K562 (cell line): ENCODE measurements around the gene RACGAP1. TPM values are rescaled to one million over a fixed set of nuclear protein-coding genes. Genes with fewer than 3 reads are reported as not detected.
A peak's percentile ranks its signal among the peaks of the same experiment; 100 is the strongest.

Source experiments
- CEBPG ChIP-seq, 3 experiments: fragments of 200-800 bp in 1 of 3; sonication (Bioruptor generic) in 1 of 3; sonication (generic) in 1 of 3; formaldehyde crosslinking in 1 of 3; IDR thresholded peaks in 2 of 3; conservative IDR thresholded peaks in 1 of 3; 2 replicates each; pipeline versions ENCODE4 v1.6.1 to v1.8.0; 2016 to 2022; ENCODE audit warnings: missing compliant biosample characterization in 2 of 3, missing genetic modification characterization in 2 of 3, mild to moderate bottlenecking in 1 of 3, missing genetic modification reagents in 1 of 3
- EWSR1 ChIP-seq: fragments of 450-650 bp; IDR thresholded peaks from 2 replicates; pipeline ENCODE4 v1.6.1; 2018; ENCODE audit warnings: borderline replicate concordance, mild to moderate bottlenecking, low read depth, moderate library complexity; ENCODE audit not compliant: partially characterized antibody
- LCOR ChIP-seq: sonication (generic); formaldehyde crosslinking; IDR thresholded peaks from 2 replicates; pipeline ENCODE4 v1.8.0; 2022; ENCODE audit warnings: mild to moderate bottlenecking, missing genetic modification reagents
- MTA3 ChIP-seq: fragments of 450-650 bp; formaldehyde crosslinking; IDR thresholded peaks from 2 replicates; pipeline ENCODE4 v1.6.1; 2017; ENCODE audit warnings: mild to moderate bottlenecking, borderline replicate concordance
- POU5F1 ChIP-seq: fragments of 150-350 bp; IDR thresholded peaks from 2 replicates; pipeline ENCODE4 v1.6.1; 2014; ENCODE audit warnings: borderline replicate concordance, low read length, low read depth, mild to moderate bottlenecking; ENCODE audit not compliant: partially characterized antibody
- RCOR1 ChIP-seq, 2 experiments: IDR thresholded peaks; 2 replicates each; pipeline ENCODE4 v1.6.1; 2012; ENCODE audit warnings: low read depth in 2 of 2, low read length in 2 of 2, borderline replicate concordance in 1 of 2, improper control_type of control experiment in 1 of 2
- SIRT6 ChIP-seq: IDR thresholded peaks from one replicate; pipeline ENCODE4 v1.6.1; 2012; ENCODE audit warnings: low read depth, mild to moderate bottlenecking, control low read depth, inconsistent platforms, low read length, moderate library complexity
- ZNF133 ChIP-seq: fragments of 250-450 bp; sonication (Bioruptor Pico); IDR thresholded peaks from 2 replicates; pipeline ENCODE4 v1.4.0; 2020; ENCODE audit warnings: mild to moderate bottlenecking
- ZNF311 ChIP-seq: fragments of 250-450 bp; sonication (Bioruptor Pico); IDR thresholded peaks from 2 replicates; pipeline ENCODE4 v1.4.0; 2020; ENCODE audit warnings: mild to moderate bottlenecking, moderate library complexity
- polyA plus RNA-seq, 8 experiments: library from polyadenylated mRNA; depleted of rRNA in 4 of 8; stranded (reverse) in 5 of 8; unstranded in 3 of 8; fragments of >200 nt; fragmentation: Nextera tagmentation in 2 of 8; fragmentation: Illumina TruSeq in 1 of 8; extraction: Ambion mirVana in 2 of 8; extraction: Trizol in 1 of 8; gene quantifications; 2 replicates each; pipeline versions ENCODE4 v1.2.1 to v1.2.3, GENCODE V29; 2011 to 2014; ENCODE audit warnings: inconsistent platforms in 1 of 8, missing spikeins in 1 of 8
- total RNA-seq, 7 experiments: library from RNA; depleted of rRNA in 6 of 7; stranded (reverse); fragments of >200 nt in 6 of 7; fragmentation: Illumina TruSeq in 2 of 7; extraction: Trizol in 2 of 7; gene quantifications; 2 replicates each; pipeline versions ENCODE4 v1.2.1 to v1.2.3, GENCODE V29; 2011 to 2021; ENCODE audit warnings: low replicate concordance in 1 of 7
- TF ChIP-seq, protein P1 (sequence below): fragments of 450-650 bp; formaldehyde crosslinking; IDR thresholded peaks from 2 replicates; pipeline ENCODE4 v1.4.0; 2022; ENCODE audit warnings: missing genetic modification characterization
- TF ChIP-seq, protein P2 (sequence below): fragments of 250-450 bp; sonication (Bioruptor Pico); IDR thresholded peaks from 2 replicates; pipeline ENCODE4 v1.9.0; 2021; ENCODE audit warnings: mild to moderate bottlenecking, inconsistent platforms
- TF ChIP-seq, protein P3 (sequence below): IDR thresholded peaks from 3 replicates; pipeline ENCODE4 v1.6.1; 2011; ENCODE audit warnings: borderline replicate concordance, mild to moderate bottlenecking, moderate library complexity; ENCODE audit not compliant: insufficient read length; ENCODE audit errors: extremely low read depth
- TF ChIP-seq, protein P4 (sequence below): fragments of 250-450 bp; sonication (Bioruptor Pico); IDR thresholded peaks from 2 replicates; pipeline ENCODE4 v1.6.1; 2021; ENCODE audit warnings: mild to moderate bottlenecking
- TF ChIP-seq, protein P5 (sequence below): fragments of 250-450 bp; sonication (Bioruptor Pico); IDR thresholded peaks from 2 replicates; pipeline ENCODE4 v1.5.0; 2020; ENCODE audit warnings: mild to moderate bottlenecking, borderline replicate concordance

Gene RACGAP1
- total and polyA plus RNA-seq, 9 of the 15 experiments (the other 6 are each of a cell fraction or from before 2014, with no cell fraction given): 56.4 to 92.9 (median 71.8) TPM

DNA sequence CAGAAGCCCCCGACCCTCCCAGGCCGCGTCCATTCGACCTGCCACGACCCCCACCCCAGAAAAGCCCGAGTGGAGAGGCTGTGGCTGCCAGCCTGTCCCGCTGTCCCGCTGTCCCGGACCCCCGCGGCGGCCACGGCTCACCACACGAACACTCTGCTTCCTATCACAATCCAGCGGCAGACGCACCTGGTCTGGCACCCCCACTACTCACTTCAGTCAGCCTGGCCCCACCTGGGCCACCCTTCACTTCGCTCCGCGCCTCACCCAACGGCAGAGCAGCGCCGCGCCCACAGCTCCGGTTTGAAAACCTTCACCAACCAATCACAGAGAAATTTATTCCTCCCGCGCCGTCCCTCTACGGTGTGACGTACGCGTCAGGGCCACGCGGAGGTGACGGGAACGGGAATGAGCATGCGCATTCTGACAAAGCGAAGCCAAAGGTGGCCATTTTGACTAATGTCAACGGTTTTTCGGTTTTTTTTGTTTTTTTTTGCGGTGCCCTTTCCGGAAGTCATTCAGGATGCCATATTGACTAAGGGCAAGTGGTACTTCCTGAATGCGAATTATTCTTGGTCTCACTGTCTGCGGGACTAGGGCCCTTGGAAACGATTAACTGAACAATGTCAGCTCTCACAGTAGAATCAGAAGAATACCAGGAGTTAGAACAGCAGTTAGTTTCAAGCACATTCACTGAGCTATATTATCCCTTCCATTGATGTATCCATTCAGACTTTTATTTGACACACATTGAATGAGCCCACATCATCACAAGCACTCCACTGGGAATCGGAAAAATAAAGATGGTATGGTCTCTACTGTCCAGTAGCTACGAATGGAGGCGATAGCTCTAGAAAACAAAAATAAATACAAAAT, at the start of gene RACGAP1 (continued):
- TF ChIP-seq, protein P1, sequence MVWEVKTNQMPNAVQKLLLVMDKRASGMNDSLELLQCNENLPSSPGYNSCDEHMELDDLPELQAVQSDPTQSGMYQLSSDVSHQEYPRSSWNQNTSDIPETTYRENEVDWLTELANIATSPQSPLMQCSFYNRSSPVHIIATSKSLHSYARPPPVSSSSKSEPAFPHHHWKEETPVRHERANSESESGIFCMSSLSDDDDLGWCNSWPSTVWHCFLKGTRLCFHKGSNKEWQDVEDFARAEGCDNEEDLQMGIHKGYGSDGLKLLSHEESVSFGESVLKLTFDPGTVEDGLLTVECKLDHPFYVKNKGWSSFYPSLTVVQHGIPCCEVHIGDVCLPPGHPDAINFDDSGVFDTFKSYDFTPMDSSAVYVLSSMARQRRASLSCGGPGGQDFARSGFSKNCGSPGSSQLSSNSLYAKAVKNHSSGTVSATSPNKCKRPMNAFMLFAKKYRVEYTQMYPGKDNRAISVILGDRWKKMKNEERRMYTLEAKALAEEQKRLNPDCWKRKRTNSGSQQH (CRISPR knock-in tag): peak; percentile 50; the same call in 1 of the 2 replicates
- TF ChIP-seq ZNF311 (CRISPR knock-in tag): peak; percentile 69
- peak; percentile 50 for TF ChIP-seq POU5F1
- peak; percentile 38; the same call in 1 of the 2 replicates for TF ChIP-seq MTA3
- no peak for TF ChIP-seq EWSR1
- TF ChIP-seq RCOR1 (IDR thresholded peaks at IDR 0.05; ENCODE audit: borderline replicate concordance in 1 of 2, low read depth in 2 of 2, low read length in 2 of 2): 0 out of 4 replicates have a peak, but pooled peaks of 1 of the 2 experiments have one; percentile 22
- peak; percentile 78; the same call in 1 of the 2 replicates for TF ChIP-seq LCOR
- TF ChIP-seq, protein P2, sequence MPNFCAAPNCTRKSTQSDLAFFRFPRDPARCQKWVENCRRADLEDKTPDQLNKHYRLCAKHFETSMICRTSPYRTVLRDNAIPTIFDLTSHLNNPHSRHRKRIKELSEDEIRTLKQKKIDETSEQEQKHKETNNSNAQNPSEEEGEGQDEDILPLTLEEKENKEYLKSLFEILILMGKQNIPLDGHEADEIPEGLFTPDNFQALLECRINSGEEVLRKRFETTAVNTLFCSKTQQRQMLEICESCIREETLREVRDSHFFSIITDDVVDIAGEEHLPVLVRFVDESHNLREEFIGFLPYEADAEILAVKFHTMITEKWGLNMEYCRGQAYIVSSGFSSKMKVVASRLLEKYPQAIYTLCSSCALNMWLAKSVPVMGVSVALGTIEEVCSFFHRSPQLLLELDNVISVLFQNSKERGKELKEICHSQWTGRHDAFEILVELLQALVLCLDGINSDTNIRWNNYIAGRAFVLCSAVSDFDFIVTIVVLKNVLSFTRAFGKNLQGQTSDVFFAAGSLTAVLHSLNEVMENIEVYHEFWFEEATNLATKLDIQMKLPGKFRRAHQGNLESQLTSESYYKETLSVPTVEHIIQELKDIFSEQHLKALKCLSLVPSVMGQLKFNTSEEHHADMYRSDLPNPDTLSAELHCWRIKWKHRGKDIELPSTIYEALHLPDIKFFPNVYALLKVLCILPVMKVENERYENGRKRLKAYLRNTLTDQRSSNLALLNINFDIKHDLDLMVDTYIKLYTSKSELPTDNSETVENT (CRISPR knock-in tag): 0 out of 2 replicates have a peak, but pooled peaks have one; percentile 27
- TF ChIP-seq, protein P3, sequence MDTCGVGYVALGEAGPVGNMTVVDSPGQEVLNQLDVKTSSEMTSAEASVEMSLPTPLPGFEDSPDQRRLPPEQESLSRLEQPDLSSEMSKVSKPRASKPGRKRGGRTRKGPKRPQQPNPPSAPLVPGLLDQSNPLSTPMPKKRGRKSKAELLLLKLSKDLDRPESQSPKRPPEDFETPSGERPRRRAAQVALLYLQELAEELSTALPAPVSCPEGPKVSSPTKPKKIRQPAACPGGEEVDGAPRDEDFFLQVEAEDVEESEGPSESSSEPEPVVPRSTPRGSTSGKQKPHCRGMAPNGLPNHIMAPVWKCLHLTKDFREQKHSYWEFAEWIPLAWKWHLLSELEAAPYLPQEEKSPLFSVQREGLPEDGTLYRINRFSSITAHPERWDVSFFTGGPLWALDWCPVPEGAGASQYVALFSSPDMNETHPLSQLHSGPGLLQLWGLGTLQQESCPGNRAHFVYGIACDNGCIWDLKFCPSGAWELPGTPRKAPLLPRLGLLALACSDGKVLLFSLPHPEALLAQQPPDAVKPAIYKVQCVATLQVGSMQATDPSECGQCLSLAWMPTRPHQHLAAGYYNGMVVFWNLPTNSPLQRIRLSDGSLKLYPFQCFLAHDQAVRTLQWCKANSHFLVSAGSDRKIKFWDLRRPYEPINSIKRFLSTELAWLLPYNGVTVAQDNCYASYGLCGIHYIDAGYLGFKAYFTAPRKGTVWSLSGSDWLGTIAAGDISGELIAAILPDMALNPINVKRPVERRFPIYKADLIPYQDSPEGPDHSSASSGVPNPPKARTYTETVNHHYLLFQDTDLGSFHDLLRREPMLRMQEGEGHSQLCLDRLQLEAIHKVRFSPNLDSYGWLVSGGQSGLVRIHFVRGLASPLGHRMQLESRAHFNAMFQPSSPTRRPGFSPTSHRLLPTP: no peak
- TF ChIP-seq CEBPG (CRISPR knock-in tag; IDR thresholded peaks at IDR 0.05): no peak
- no peak for TF ChIP-seq CEBPG (tag; conservative IDR thresholded peaks at IDR 0.05 in 1 of 2, IDR thresholded peaks at IDR 0.05 in 1 of 2)
- TF ChIP-seq, protein P4, sequence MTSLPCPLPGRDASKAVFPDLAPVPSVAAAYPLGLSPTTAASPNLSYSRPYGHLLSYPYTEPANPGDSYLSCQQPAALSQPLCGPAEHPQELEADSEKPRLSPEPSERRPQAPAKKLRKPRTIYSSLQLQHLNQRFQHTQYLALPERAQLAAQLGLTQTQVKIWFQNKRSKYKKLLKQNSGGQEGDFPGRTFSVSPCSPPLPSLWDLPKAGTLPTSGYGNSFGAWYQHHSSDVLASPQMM (CRISPR knock-in tag): no peak
- no peak for TF ChIP-seq ZNF133 (CRISPR knock-in tag)
- TF ChIP-seq, protein P5, sequence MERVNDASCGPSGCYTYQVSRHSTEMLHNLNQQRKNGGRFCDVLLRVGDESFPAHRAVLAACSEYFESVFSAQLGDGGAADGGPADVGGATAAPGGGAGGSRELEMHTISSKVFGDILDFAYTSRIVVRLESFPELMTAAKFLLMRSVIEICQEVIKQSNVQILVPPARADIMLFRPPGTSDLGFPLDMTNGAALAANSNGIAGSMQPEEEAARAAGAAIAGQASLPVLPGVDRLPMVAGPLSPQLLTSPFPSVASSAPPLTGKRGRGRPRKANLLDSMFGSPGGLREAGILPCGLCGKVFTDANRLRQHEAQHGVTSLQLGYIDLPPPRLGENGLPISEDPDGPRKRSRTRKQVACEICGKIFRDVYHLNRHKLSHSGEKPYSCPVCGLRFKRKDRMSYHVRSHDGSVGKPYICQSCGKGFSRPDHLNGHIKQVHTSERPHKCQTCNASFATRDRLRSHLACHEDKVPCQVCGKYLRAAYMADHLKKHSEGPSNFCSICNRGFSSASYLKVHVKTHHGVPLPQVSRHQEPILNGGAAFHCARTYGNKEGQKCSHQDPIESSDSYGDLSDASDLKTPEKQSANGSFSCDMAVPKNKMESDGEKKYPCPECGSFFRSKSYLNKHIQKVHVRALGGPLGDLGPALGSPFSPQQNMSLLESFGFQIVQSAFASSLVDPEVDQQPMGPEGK (CRISPR knock-in tag): no peak
- no peak for TF ChIP-seq SIRT6
